ENCODE results near the gene LGR6. TPM values are rescaled to one million over a fixed set of nuclear protein-coding genes. Genes with fewer than 3 reads are reported as not detected.

The LGR6 gene
- total and polyA plus RNA-seq, 2 experiments from 2014 or later = 0.80 to 1.5 TPM

DNA sequence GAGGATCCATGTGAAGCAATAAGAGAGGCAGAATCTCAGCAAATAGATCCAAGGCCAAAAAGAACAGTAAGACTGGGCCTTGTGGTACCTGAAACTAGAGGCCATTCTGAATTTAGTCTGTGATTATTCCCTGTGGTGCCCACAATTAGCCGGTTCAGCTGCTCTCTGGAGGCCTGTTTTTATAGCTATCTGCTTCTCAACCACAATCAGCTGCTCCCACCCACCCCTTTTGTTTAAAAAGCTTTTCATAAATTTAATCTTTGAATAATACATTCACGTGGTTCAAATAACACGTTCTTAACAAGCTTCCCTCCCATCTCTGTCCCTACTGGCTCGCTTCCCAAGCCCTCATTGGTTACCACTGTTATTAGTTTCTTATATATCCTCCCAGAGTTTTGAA lies 130.1 kb downstream of the LGR6 start:
- WGBS (ENCODE audit: low lambda C conversion rate, missing lambda C conversion rate) = 76% methylated on average over 4 of the region's 4 CpGs
- Histone ChIP-seq H4K20me1 (ENCODE audit: insufficient read depth, poor library complexity, severe bottlenecking) (no peaks in the 10 kb centered on the region), H3K79me2 (no peaks in the 10 kb centered on the region), H3K9me2 (replicated peaks; ENCODE audit: insufficient read depth) (no peaks in the 10 kb centered on the region), H3K9me3 (ENCODE audit: low read depth) (no peaks in the 10 kb centered on the region), H3K4me3 (no peak overlapping the region), H3K27me3 (no peaks in the 10 kb centered on the region), H3K27ac (no peak overlapping the region), H3K4me1 (ENCODE audit: insufficient read depth) (no peaks in the 10 kb centered on the region), H2AFZ (no peak overlapping the region), H3K4me2 (no peak overlapping the region), H3K36me3 (replicated peaks; ENCODE audit: insufficient read depth, low read depth) (no peaks in the 10 kb centered on the region)
- no peak for DNase-seq (ENCODE audit: low spot score)
- TF ChIP-seq, protein P1, sequence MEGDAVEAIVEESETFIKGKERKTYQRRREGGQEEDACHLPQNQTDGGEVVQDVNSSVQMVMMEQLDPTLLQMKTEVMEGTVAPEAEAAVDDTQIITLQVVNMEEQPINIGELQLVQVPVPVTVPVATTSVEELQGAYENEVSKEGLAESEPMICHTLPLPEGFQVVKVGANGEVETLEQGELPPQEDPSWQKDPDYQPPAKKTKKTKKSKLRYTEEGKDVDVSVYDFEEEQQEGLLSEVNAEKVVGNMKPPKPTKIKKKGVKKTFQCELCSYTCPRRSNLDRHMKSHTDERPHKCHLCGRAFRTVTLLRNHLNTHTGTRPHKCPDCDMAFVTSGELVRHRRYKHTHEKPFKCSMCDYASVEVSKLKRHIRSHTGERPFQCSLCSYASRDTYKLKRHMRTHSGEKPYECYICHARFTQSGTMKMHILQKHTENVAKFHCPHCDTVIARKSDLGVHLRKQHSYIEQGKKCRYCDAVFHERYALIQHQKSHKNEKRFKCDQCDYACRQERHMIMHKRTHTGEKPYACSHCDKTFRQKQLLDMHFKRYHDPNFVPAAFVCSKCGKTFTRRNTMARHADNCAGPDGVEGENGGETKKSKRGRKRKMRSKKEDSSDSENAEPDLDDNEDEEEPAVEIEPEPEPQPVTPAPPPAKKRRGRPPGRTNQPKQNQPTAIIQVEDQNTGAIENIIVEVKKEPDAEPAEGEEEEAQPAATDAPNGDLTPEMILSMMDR (IDR thresholded peaks at IDR 0.05; ENCODE audit: poor library complexity) = no peak
- TF ChIP-seq EZH2 (IDR thresholded peaks at IDR 0.05; ENCODE audit: borderline replicate concordance) = no peak
- no peak for TF ChIP-seq EZH2phosphoT487 (IDR thresholded peaks at IDR 0.05; ENCODE audit: low read depth, severe bottlenecking, unreplicated experiment)

DNA sequence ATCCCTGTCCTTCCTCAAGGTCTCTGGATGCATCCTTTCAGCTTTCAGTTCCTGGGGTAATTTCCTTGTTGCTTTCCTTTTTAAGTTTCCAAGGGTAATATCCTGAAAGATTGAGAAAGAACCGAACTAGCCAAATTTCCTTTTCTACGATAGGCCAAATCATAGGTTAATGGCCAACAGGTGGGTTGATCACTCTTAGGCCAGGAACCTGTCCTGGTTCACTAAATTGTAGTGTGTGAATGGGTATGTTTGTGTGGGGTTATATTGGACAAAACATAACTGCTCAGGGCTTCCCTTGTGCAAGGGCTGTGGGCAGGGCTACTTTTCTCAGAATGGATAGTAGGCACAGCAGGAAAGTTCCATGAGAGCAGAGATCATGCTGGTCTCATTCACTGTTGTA lies 131.0 kb downstream of the LGR6 start:
- Histone ChIP-seq H3K36me3 (replicated peaks; ENCODE audit: insufficient read depth, low read depth) (no peaks in the 10 kb centered on the region), H3K79me2 (no peaks in the 10 kb centered on the region), H3K27me3 (no peaks in the 10 kb centered on the region), H4K20me1 (ENCODE audit: insufficient read depth, poor library complexity, severe bottlenecking) (no peaks in the 10 kb centered on the region), H3K4me1 (ENCODE audit: insufficient read depth) (no peaks in the 10 kb centered on the region), H3K9me3 (ENCODE audit: low read depth) (no peaks in the 10 kb centered on the region), H3K4me3 (no peak overlapping the region), H2AFZ (no peak overlapping the region), H3K9me2 (replicated peaks; ENCODE audit: insufficient read depth) (no peaks in the 10 kb centered on the region), H3K4me2 (no peak overlapping the region), H3K27ac (no peak overlapping the region)
- WGBS (ENCODE audit: low lambda C conversion rate, missing lambda C conversion rate) = 93% methylated on average over 2 of the region's 2 CpGs
- DNase-seq (ENCODE audit: low spot score) = no peak
- TF ChIP-seq EZH2phosphoT487 (IDR thresholded peaks at IDR 0.05; ENCODE audit: low read depth, severe bottlenecking, unreplicated experiment) = no peak
- TF ChIP-seq EZH2 (IDR thresholded peaks at IDR 0.05; ENCODE audit: borderline replicate concordance) = no peak
- TF ChIP-seq, protein P1 (IDR thresholded peaks at IDR 0.05; ENCODE audit: poor library complexity) = no peak

DNA sequence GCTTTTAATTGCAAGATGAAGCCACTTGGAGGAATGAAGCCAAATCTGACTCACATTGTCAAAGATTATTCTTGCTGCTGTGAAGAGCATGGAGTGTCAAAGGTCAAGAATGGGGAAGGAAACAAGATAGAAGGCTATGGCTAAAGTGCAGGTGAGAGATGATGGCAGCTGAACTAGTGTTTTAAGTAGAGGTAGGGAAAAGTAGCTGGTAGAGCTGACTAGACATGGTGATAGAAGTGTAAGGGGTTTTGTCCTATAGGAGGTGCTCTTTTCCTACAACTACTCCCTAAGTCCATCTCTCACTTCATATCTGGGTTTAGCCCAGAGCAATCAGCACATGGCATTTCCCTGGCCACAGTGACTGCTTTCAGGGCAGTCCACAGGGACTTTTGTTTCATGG lies 136.3 kb downstream of the LGR6 start:
- Histone ChIP-seq H3K9me2 (replicated peaks; ENCODE audit: insufficient read depth) (no peaks in the 10 kb centered on the region), H3K4me1 (ENCODE audit: insufficient read depth) (no peaks in the 10 kb centered on the region), H3K4me3 (no peak overlapping the region), H2AFZ (no peak overlapping the region), H3K27ac (no peak overlapping the region), H3K9me3 (ENCODE audit: low read depth) (no peaks in the 10 kb centered on the region), H3K27me3 (no peaks in the 10 kb centered on the region), H3K4me2 (no peak overlapping the region), H3K36me3 (replicated peaks; ENCODE audit: insufficient read depth, low read depth) (no peaks in the 10 kb centered on the region), H3K79me2 (no peaks in the 10 kb centered on the region), H4K20me1 (ENCODE audit: insufficient read depth, poor library complexity, severe bottlenecking) (no peaks in the 10 kb centered on the region)
- DNase-seq (ENCODE audit: low spot score) = no peak
- TF ChIP-seq EZH2phosphoT487 (IDR thresholded peaks at IDR 0.05; ENCODE audit: low read depth, severe bottlenecking, unreplicated experiment) (no peak), EZH2 (IDR thresholded peaks at IDR 0.05; ENCODE audit: borderline replicate concordance) (no peak)
- TF ChIP-seq, protein P1 (IDR thresholded peaks at IDR 0.05; ENCODE audit: poor library complexity) = no peak

DNA sequence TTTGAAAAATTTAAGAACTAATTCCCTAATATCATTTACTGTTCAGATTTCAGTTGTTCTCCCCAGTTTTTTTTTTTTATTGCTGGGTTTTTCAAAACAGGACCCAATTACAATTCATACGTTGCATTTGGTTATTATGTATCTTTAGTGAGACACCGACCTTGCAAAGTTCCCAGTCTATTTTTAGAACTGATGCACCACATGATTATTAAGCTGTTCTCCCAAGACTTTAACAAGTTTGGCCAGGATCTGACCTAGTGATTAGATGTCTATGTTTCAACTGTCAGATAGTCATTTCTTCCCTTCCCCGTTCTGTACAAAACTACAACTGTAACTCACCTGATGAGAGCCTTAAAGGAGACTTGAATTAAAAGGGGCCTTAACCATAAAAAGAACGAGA lies 140.3 kb downstream of the LGR6 start:
- H4K20me1 ChIP-seq (ENCODE audit: insufficient read depth, poor library complexity, severe bottlenecking) = no peaks in the 10 kb centered on the region
- no peaks in the 10 kb centered on the region for H3K4me1 ChIP-seq (ENCODE audit: insufficient read depth)
- no peaks in the 10 kb centered on the region for H3K36me3 ChIP-seq (replicated peaks; ENCODE audit: insufficient read depth, low read depth)
- TF ChIP-seq, protein P1 (IDR thresholded peaks at IDR 0.05; ENCODE audit: poor library complexity) = no peak
- no peak for TF ChIP-seq EZH2phosphoT487 (IDR thresholded peaks at IDR 0.05; ENCODE audit: low read depth, severe bottlenecking, unreplicated experiment)
- no peak for TF ChIP-seq EZH2 (IDR thresholded peaks at IDR 0.05; ENCODE audit: borderline replicate concordance)
- no peaks in the 10 kb centered on the region for H3K27me3 ChIP-seq
- no peaks in the 10 kb centered on the region for H3K79me2 ChIP-seq
- H3K4me3 ChIP-seq = no peak overlapping the region
- 77% methylated on average over 4 of the region's 4 CpGs for WGBS (ENCODE audit: low lambda C conversion rate, missing lambda C conversion rate)
- no peak for DNase-seq (ENCODE audit: low spot score)
- H3K9me3 ChIP-seq (ENCODE audit: low read depth) = no peaks in the 10 kb centered on the region
- no peak overlapping the region for H3K4me2 ChIP-seq
- H3K9me2 ChIP-seq (replicated peaks; ENCODE audit: insufficient read depth) = no peaks in the 10 kb centered on the region
- H2AFZ ChIP-seq = no peak overlapping the region
- no peak overlapping the region for H3K27ac ChIP-seq

All from hepatocyte (in vitro differentiated cells).